Keratinocyte (primary cell): ENCODE measurements around the gene MLXIPL. TPM values are rescaled to one million over a fixed set of nuclear protein-coding genes. Genes with fewer than 3 reads are reported as not detected.

Experiments
- DNase-seq: peaks from one replicate; pipeline ENCODE4 v3.0.0-alpha.2; 2011; ENCODE audit warnings: low read depth, missing footprints, low spot score
- FAIRE-seq: peaks from 2 replicates; lab custom pipeline; 2011; peaks lifted over from hg19 to GRCh38; lab: Jason Lieb, UNC
- H2AFZ ChIP-seq: 2 replicates; pipeline ENCODE4 v1.6.0; 2012; ENCODE audit warnings: low read length, control low read depth, inconsistent platforms; ENCODE audit not compliant: control insufficient read depth
- H3K27ac ChIP-seq: 2 replicates; pipeline ENCODE4 v1.5.1; 2011; ENCODE audit warnings: low read length; ENCODE audit not compliant: control insufficient read depth, insufficient read depth
- H3K27me3 ChIP-seq: 3 replicates; pipeline ENCODE4 v1.6.0; 2011; ENCODE audit warnings: low read length; ENCODE audit not compliant: control insufficient read depth, insufficient read depth; ENCODE audit errors: extremely low read depth
- H3K36me3 ChIP-seq, 2 experiments: 2 replicates in 1 of 2; 3 replicates in 1 of 2; pipeline ENCODE4 v1.5.1; 2011; ENCODE audit warnings: low read length in 2 of 2, mild to moderate bottlenecking in 1 of 2; ENCODE audit not compliant: control insufficient read depth in 2 of 2, insufficient read depth in 2 of 2; ENCODE audit errors: extremely low read depth in 1 of 2
- H3K4me1 ChIP-seq: 3 replicates; pipeline ENCODE4 v1.5.1; 2011; ENCODE audit warnings: low read length; ENCODE audit not compliant: control insufficient read depth, insufficient read depth; ENCODE audit errors: extremely low read depth
- H3K4me2 ChIP-seq: 3 replicates; pipeline ENCODE4 v1.6.0; 2011; ENCODE audit warnings: low read depth, low read length; ENCODE audit not compliant: control insufficient read depth, insufficient read depth; ENCODE audit errors: extremely low read depth
- H3K4me3 ChIP-seq, 3 experiments: fragments of 200-600 bp in 1 of 3; sonication (generic) in 1 of 3; 2 replicates in 2 of 3; 3 replicates in 1 of 3; pipeline ENCODE4 v1.5.1; 2011 to 2016; ENCODE audit warnings: low read length in 3 of 3, mild to moderate bottlenecking in 3 of 3, control low read depth in 2 of 3, inconsistent platforms in 1 of 3, low read depth in 1 of 3, mixed read lengths in 1 of 3, mixed run types in 1 of 3, moderate library complexity in 1 of 3; ENCODE audit not compliant: control insufficient read depth in 2 of 3, insufficient read depth in 2 of 3; ENCODE audit errors: extremely low read depth in 1 of 3
- H3K79me2 ChIP-seq: 2 replicates; pipeline ENCODE4 v1.6.0; 2012; ENCODE audit warnings: low read length; ENCODE audit not compliant: control insufficient read depth, insufficient read depth
- H3K9ac ChIP-seq: 3 replicates; pipeline ENCODE4 v1.6.0; 2011; ENCODE audit warnings: low read length; ENCODE audit not compliant: control insufficient read depth, insufficient read depth; ENCODE audit errors: extremely low read depth
- H3K9me1 ChIP-seq: 3 replicates; pipeline ENCODE4 v1.6.0; 2011; ENCODE audit warnings: low read length; ENCODE audit not compliant: control insufficient read depth, insufficient read depth; ENCODE audit errors: extremely low read depth
- H3K9me3 ChIP-seq: 2 replicates; pipeline ENCODE4 v1.5.1; 2012; ENCODE audit warnings: low read depth, low read length; ENCODE audit not compliant: control insufficient read depth
- H4K20me1 ChIP-seq: 3 replicates; pipeline ENCODE4 v1.6.0; 2011; ENCODE audit warnings: low read length; ENCODE audit not compliant: control insufficient read depth, insufficient read depth; ENCODE audit errors: extremely low read depth
- CTCF ChIP-seq, 3 experiments: IDR thresholded peaks in 1 of 3; conservative IDR thresholded peaks in 1 of 3; optimal IDR thresholded peaks in 1 of 3; 2 replicates in 2 of 3; 3 replicates in 1 of 3; pipeline versions ENCODE3 to v1.5.1; 2011; ENCODE audit warnings: low read length in 3 of 3, mild to moderate bottlenecking in 3 of 3, moderate library complexity in 2 of 3, control low read depth in 1 of 3, inconsistent platforms in 1 of 3; ENCODE audit not compliant: insufficient read depth in 2 of 3; ENCODE audit errors: extremely low read depth in 1 of 3
- EZH2 ChIP-seq: IDR thresholded peaks from one replicate; pipeline ENCODE4 v1.6.1; 2012; ENCODE audit warnings: inconsistent platforms, mild to moderate bottlenecking, low read length, moderate library complexity
- dilution Hi-C: fragments of 300-500 bp; cut with MboI; formaldehyde crosslinking; loops from one replicate; pipeline ENCODE4 v1.7.0; 2020; ENCODE audit warnings: low sequenced_read_pairs; ENCODE audit not compliant: extremely low pct_ligation_motif_present
- polyA plus RNA-seq, 5 experiments: library from polyadenylated mRNA; depleted of rRNA in 3 of 5; stranded (reverse) in 3 of 5; stranded (forward) in 1 of 5; unstranded in 1 of 5; fragments of >200 nt; gene quantifications; 1 replicate in 1 of 5; 2 replicates in 3 of 5; 3 replicates in 1 of 5; pipeline versions ENCODE4 v1.2.1 to v1.2.3, GENCODE V29; 2011 to 2012; ENCODE audit warnings: missing spikeins in 2 of 5, low read depth in 1 of 5, low replicate concordance in 1 of 5

Gene MLXIPL
- polyA plus RNA-seq, 1 donor (not counting 4 experiments of a cell fraction or from before 2014, with no cell fraction given): 0.05 TPM

GRCh38 chr7:73625276-73625675 is 954 bp upstream of the MLXIPL start:
- Histone ChIP-seq H3K36me3 (no peaks in the 10 kb centered on the region), H3K27me3 (peaks cover 46% of the 10 kb centered on the region), H2AFZ (no peak overlapping the region), H3K9ac (no peak overlapping the region), H3K9me3 (no peaks in the 10 kb centered on the region), H3K4me2 (no peak overlapping the region), H3K4me3 (no peak overlapping the region), H4K20me1 (no peaks in the 10 kb centered on the region), H3K27ac (no peak overlapping the region), H3K4me1 (peaks cover 8% of the 10 kb centered on the region), H3K9me1 (no peaks in the 10 kb centered on the region), H3K79me2 (no peaks in the 10 kb centered on the region)
- dilution Hi-C loops: no loop called here
- TF ChIP-seq EZH2: no peak
- TF ChIP-seq CTCF (optimal IDR thresholded peaks at IDR 0.05 in 1 of 3, IDR thresholded peaks at IDR 0.05 in 1 of 3, conservative IDR thresholded peaks at IDR 0.05 in 1 of 3; ENCODE audit: extremely low read depth in 1 of 3, insufficient read depth in 2 of 3, low read length in 3 of 3): no peak
- DNase-seq (no peak), FAIRE-seq (no peak)

- Histone ChIP-seq H3K4me3 (no peak overlapping the region), H3K9me1 (no peaks in the 10 kb centered on the region), H3K27ac (no peak overlapping the region), H2AFZ (no peak overlapping the region), H3K9me3 (no peaks in the 10 kb centered on the region), H4K20me1 (no peaks in the 10 kb centered on the region), H3K9ac (no peak overlapping the region), H3K79me2 (no peaks in the 10 kb centered on the region), H3K4me1 (peaks cover 8% of the 10 kb centered on the region), H3K27me3 (peaks cover 46% of the 10 kb centered on the region), H3K36me3 (no peaks in the 10 kb centered on the region), H3K4me2 (no peak overlapping the region)
- TF ChIP-seq CTCF (optimal IDR thresholded peaks at IDR 0.05 in 1 of 3, IDR thresholded peaks at IDR 0.05 in 1 of 3, conservative IDR thresholded peaks at IDR 0.05 in 1 of 3; ENCODE audit: extremely low read depth in 1 of 3, insufficient read depth in 2 of 3, low read length in 3 of 3): no peak
- no peak for TF ChIP-seq EZH2
- FAIRE-seq (no peak), DNase-seq (no peak)
- dilution Hi-C loops: no loop called here
These were observed 313 bp upstream of the MLXIPL start for GRCh38 chr7:73624669-73625001.
